Caki2 (cell line): Measurements from ENCODE around the gene HPS6. TPM values are rescaled to one million over a fixed set of nuclear protein-coding genes. Genes with fewer than 3 reads are reported as not detected.
"Not testable (repeated sequence)": the region's sequence is repeated elsewhere in the genome, so short reads cannot be mapped to it uniquely, and the experiment has no call there.

Source experiments
- DNase-seq: peaks from one replicate; pipeline ENCODE4 v3.0.0-alpha.2; 2015; ENCODE audit warnings: low read depth
- in situ Hi-C: cut with HindIII; loops from 2 replicates; pipeline ENCODE4 v1.10.0; 2016; ENCODE audit warnings: low sequenced_read_pairs, low pct_unique_long_range_greater_than_20kb, mixed read lengths
- total RNA-seq: library from RNA; depleted of rRNA; stranded (reverse); fragments of >200 nt; shearing (Covaris generic); gene quantifications from 2 replicates; pipeline ENCODE4 v1.2.3, GENCODE V29; 2014; ENCODE audit warnings: low replicate concordance; rRNA removed

HPS6 gene
- 55.8 and 65.1 TPM in 2 replicates for total RNA-seq

GRCh38 chr10:102064868-102065560 is at the start of gene HPS6:
HPS6 (plus strand) TSS chr10:102065349; CDS start chr10:102065475, 126 bp downstream.
- peak; percentile 90 for DNase-seq
- in situ Hi-C loops, result no loop called here

GRCh38 chr10:102016416-102016815 is 48.7 kb upstream of the HPS6 start:
- in situ Hi-C loops, result no loop called here
- no peak for DNase-seq

DNA sequence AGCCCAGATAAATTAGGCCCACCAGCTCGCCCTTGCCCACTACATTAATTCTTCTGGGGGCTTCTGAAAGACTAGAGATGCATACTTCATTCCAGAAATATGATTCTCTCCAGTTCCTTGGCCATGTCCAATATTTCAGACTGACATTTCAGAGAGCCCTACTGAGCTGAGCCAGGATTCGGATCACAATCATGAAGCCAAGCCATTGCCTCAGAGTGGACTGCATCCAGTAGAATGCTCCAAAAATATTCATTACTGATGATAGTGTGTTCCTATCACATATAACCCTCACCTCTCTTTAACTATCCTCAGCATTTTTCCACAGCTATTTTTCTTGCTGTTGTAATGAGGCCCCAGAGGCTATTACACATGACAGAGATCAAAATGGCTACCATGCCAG is 47.9 kb upstream of the HPS6 start:
- in situ Hi-C loops, result no loop called here
- DNase-seq, result no peak

DNA sequence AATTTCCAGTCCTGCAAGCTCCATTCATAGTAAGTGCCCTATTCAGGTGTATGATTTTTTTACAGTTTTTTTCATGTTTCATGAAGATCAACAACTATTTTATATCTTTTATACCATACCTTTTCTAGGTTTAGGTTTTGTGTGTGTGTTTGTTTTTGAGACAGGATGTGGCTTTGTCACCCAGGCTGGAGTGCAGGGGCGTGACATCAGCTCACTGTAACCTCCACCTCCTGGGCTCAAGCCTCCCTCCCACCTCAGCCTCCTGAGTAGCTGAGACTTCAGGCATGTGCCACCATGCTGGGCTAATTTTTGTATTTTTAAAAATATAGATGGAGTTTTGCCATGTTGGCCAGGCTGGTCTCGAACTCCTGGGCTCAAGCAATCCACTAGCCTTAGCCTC is 44.2 kb upstream of the HPS6 start:
- in situ Hi-C loops, result no loop called here
- no peak for DNase-seq

DNA sequence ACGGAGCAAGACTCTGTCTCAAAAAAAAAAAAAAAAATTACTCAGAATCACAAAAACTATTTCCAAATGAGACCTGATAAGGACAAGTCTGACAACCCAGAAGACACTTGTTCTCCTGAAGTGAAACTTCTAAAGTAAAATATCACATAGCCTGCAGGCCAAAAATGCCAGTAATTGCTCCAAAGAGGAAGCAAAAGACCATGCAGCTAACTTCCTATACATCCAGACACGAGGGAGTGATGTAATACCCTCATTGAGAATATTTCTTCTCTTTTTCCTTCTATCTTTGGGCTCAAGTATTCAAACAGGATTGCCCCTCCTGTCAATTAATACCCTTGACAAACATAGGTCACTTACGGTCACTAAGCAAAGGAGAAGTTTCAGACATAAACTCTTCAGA is 40.4 kb upstream of the HPS6 start:
- in situ Hi-C loops, result no loop called here

DNA sequence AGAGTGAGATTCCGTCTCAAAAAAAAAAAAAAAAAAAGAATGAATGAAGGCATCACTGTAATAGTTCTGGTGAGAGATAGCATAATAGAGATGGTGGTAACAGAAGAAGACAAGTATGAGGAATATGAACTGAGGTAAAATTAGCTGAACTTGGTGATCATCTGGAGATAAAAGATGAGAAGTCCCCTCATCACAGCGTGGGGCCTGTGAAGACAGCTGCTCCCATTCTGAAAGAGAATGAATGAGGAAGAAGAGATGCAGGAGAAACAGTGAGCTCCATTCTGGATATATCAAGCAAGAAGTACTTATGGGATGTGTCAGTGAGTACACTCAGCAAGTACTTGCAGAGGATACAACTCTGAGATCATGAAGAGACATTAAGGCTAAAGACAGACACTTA is 37.9 kb upstream of the HPS6 start:
- no peak for DNase-seq
- in situ Hi-C loops, result no loop called here

More for the DNA sequence above, 40.4 kb upstream of the HPS6 start:
- DNase-seq, result no peak

DNA sequence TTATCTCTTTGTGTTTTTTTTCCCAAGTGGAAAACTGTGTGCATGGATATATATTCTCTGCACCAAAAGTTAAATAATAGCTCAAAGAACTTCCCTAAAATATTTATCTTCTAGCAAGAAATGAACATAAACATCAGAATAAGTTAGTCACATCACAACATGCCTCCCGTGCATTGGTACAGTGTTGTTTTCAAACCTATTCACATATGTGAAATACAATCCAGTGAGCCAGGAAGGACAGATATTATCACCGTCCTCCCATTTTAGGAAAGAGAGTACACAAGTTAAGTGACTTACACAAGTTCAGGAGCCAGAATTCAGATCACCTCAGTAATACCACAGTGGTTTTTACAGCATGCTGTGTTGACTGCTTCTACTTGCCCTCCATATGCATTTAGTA is 31.4 kb upstream of the HPS6 start:
- no peak for DNase-seq
- in situ Hi-C loops, result no loop called here

DNA sequence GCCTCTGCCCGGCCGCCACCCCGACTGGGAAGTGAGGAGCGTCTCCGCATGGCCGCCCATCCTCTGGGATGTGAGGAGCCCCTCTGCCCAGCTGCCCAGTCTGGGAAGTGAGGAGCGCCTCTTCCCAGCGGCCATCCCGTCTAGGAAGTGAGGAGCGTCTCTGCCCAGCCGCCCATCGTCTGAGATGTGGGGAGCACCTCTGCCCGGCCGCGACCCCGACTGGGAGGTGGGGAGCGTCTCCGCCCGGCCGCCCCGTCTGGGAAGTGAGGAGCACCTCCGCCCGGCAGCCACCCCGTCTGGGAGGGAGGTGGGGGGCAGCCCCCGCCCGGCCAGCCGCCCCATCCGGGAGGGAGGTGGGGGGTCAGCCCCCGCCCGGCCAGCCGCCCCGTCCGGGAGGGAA is 29.3 kb upstream of the HPS6 start:
- DNase-seq, in situ Hi-C loops: not testable (repeated sequence)

DNA sequence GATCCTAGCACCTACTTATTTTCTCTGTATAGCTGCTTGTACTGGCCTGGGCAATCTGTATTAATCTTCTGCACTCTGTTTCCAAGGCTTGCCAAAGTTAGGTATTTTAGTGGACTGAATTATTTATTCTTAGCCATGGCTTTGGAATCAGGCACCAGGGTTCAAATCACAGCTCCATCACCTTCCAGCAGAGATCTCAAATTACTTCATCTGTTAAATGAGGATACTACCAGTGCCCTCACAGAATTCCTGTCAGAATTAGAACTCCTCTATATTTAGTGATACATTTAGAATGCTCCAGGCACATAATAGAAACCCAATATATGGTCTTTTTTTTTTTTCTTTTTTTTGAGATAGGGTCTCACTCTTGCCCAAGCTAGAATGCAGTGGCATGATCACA is 26.7 kb upstream of the HPS6 start:
- DNase-seq, result no peak
- in situ Hi-C loops, result no loop called here

GRCh38 chr10:102040305-102041050 is 24.7 kb upstream of the HPS6 start:
- DNase-seq, result no peak
- in situ Hi-C loops, result no loop called here

DNA sequence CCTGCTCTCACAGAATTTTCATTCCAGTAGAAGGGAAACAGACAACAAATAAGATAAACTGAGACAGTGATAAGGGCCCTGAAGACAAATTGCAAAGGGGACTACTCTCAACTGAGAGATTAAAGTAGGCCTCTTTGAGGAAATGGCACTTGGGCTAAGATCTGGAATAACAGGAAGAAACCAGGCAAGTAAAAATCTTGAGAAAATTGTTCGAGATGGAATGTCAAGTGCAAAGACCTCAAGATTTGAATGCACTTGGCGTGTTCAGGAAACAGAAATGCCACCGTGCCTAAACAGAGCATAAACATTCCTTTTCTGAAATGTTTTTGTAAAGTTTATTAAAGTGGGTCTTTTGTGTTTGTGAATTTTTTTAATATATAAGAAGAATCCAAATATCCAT is 19.9 kb upstream of the HPS6 start:
- in situ Hi-C loops, result no loop called here
- DNase-seq, result no peak

DNA sequence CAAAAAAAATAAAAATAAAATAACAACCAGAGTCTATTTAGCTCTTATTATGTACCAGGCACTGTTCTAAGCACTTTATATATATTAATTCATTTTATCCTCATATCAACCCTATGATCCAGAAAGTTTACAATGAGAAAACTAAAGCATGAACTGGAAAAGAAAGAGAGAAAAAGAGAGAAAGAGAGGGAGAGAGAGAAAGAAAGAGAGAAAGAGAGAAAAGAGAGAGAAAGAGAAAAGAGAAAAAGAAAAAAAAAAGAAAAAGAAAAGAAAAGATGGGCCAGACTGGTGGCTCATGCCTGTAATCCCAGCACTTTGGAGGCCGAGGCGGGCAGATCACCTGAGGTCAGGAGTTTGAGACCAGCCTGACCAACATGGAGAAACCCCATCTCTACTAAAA is 19.1 kb upstream of the HPS6 start:
- in situ Hi-C loops, result no loop called here
- DNase-seq, result no peak

- DNase-seq, in situ Hi-C loops: not testable (repeated sequence)
These were observed 10.1 kb upstream of the HPS6 start for GRCh38 chr10:102054881-102055646.

DNA sequence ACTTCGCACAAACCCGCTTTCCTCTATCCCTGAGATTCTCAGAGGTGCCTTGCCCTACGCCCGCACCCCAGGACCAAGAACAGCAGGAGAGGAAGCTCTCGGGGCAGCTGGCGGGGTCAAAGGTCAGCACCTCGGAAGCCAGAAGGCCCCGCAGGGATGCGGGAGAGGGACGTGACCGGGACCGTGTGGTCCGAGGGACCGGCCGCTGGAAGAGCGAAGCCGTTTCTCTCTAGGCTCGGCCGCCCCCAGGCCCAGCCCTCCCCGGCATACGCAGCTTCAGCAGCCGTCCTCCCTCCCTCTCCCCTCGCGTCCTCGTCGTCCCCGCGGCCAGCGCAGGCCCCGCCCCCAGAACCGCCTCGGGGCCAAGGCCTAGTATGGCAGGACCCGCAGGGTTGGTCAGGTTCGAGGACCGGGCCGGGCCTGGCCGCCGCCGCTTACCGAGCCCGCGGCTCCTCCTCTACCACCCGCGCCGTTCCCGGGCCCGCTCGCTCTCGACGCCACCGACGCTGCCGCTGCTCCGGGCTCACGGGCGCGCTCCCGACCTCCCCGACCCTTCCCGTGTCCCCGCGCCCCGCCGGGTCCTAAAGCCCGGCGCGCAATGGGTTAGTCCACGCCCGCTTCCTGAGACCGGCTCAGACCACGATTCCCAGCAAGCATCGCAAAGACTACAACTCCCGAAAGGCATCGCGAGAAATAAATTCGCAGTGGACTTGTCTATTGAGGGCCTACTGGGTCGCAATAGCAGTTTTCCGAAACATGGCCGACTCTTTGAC is 9.3 kb upstream of the HPS6 start, which contains the start of gene ARMH3:
Gene ARMH3 (minus strand): TSS at position 527 of the 773 bp plus-strand sequence. CDS start 16,059 bp downstream, outside the sequence.
- in situ Hi-C loops, result no loop called here
- peak; percentile 94 for DNase-seq

GRCh38 chr10:102059987-102060386 is 5.2 kb upstream of the HPS6 start:
- DNase-seq, result no peak
- in situ Hi-C loops, result no loop called here

GRCh38 chr10:102064503-102064867 is 664 bp upstream of the HPS6 start:
- no peak for DNase-seq
- in situ Hi-C loops, result no loop called here

GRCh38 chr10:102065561-102066398 is 631 bp downstream of the HPS6 start:
- no peak for DNase-seq
- in situ Hi-C loops, result no loop called here
